Spinal cord (tissue), 10 donors: ENCODE results near the gene FRMD3. TPM values are rescaled to one million over a fixed set of nuclear protein-coding genes. Genes with fewer than 3 reads are reported as not detected.
A peak's percentile ranks its signal among the peaks of the same experiment; 100 is the strongest.

Source experiments
- DNase-seq, 6 donors: peaks; one replicate each; pipeline versions ENCODE4 v3.0.0 to v3.0.0-alpha.2; 2013 to 2015; ENCODE audit warnings: low spot score in 6 of 6, low read depth in 4 of 6
- H3K27ac ChIP-seq: one replicate; pipeline ENCODE4 v1.5.1; 2013; ENCODE audit warnings: low read depth, low read length, control low read depth
- H3K27me3 ChIP-seq: one replicate; pipeline ENCODE4 v1.6.1; 2013; ENCODE audit warnings: low read length; ENCODE audit not compliant: control insufficient read depth, insufficient read depth
- H3K36me3 ChIP-seq: one replicate; pipeline ENCODE4 v1.6.1; 2013; ENCODE audit warnings: low read length; ENCODE audit not compliant: control insufficient read depth, insufficient read depth
- H3K4me1 ChIP-seq: one replicate; pipeline ENCODE4 v1.6.1; 2013; ENCODE audit warnings: low read length; ENCODE audit not compliant: control insufficient read depth, insufficient read depth
- H3K4me3 ChIP-seq: one replicate; pipeline ENCODE4 v1.5.1; 2013; ENCODE audit warnings: low read depth, low read length, control low read depth
- H3K9me3 ChIP-seq: one replicate; pipeline ENCODE4 v1.6.1; 2013; ENCODE audit warnings: low read length; ENCODE audit not compliant: control insufficient read depth, insufficient read depth
- WGBS: methylation state at CpG from one replicate; pipeline ENCODE4 v1.1.5; 2013; ENCODE audit warnings: missing lambda C conversion rate; ENCODE audit not compliant: insufficient coverage; 5-methylcytosine and 5-hydroxymethylcytosine counted together
- polyA plus RNA-seq, 2 donors: library from polyadenylated mRNA; unstranded; fragments of 120-200 nt; gene quantifications; one replicate each; pipeline ENCODE4 v1.2.1, GENCODE V29; 2013; ENCODE audit not compliant: insufficient read length in 2 of 2
- total RNA-seq, 2 donors: library from RNA; depleted of rRNA in 1 of 2; stranded (reverse); fragments of 120-200 nt in 1 of 2; fragments of >200 nt in 1 of 2; gene quantifications; one replicate each; pipeline versions ENCODE4 v1.2.3 to v1.2.4, GENCODE V29; 2013 to 2014
- donor health status: healthy.

Gene FRMD3
- total and polyA plus RNA-seq, 4 donors: 12.6 to 26.8 (median 16.5) TPM

DNA sequence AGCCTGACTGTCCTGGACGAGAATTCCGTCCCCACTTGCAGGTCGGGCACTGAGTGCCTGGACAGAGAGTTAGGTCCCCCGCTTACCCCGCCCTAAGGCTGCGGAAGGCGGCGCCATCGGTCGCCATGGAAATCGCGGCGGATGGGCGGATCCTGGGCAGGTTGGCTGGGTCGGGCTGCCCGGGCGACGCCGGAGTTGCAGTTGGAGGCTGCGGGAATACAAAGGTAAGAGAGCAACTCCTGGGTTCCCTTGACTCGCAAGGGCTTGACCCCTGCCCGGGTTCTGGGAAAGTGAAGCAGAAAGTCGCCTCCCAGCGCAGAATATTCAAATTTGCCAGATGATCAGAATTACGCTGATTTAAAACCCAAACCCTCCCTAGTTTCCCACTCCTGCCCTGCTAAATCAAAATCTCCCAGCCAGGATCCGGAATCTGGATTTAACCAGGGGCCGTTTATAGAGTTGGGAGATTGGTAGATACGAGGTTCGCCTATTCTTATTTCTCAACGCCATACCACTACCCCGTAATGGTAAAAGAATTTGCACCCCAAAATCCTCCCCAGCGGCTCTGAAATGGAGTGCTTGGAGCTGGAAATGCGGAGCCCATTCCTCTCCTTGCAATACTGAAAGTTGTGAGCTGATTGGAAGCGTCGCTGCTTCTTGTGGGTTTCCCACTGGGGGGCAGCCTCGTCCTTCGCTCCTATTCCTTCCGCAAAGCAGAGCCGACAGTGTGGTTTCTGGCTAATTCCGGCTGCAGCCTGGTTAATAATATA lies 318.9 kb downstream of the FRMD3 start:
- peak; percentile 70 to 99 (median 84) for DNase-seq
- H3K36me3 ChIP-seq: no peaks in the 10 kb centered on the region
- no peaks in the 10 kb centered on the region for H3K27me3 ChIP-seq
- peak overlapping the region; percentile 77 for H3K4me3 ChIP-seq
- WGBS: under 1% methylated on average over 30 of the region's 40 CpGs
- peaks cover 8% of the 10 kb centered on the region for H3K4me1 ChIP-seq
- H3K9me3 ChIP-seq: no peaks in the 10 kb centered on the region
- peak overlapping the region; percentile 84 for H3K27ac ChIP-seq

DNA sequence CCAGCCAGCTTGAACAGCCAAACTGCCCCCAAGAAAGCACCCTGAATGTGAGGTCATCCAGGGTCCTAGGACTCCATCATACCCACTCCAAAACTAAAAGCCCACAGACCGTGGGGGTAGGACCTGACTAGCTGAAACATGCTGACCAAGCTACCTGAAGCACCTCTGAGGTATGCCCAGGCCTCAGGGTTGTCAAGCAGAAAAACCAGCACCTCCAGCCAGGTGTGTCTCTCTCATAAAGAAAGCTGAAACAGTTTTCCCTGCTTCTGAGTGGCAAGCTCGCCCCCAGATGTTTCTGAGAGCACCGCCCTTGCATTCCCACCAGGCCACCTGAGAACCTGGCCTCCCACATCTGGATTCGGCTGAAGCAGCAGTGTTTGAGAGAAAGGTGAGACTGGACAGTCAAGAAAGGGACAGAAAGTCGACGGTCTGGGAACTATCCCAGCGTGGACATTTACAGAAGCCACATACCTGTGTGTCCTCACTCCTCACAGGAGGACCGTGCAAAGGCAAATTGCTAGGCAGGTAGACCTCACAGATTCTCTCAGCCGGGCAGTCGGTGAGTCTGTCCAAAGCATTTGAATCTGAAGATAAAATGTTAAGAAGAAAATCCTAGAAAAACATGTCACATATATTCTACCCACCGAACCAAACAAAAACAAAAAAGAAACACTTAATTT lies 319.6 kb downstream of the FRMD3 start:
- no peak overlapping the region for H3K27ac ChIP-seq
- no peak for DNase-seq
- 82% methylated on average over 4 of the region's 11 CpGs for WGBS
- H3K4me3 ChIP-seq: peak overlapping the region; percentile 77
- no peaks in the 10 kb centered on the region for H3K27me3 ChIP-seq
- H3K36me3 ChIP-seq: no peaks in the 10 kb centered on the region
- H3K4me1 ChIP-seq: peaks cover 8% of the 10 kb centered on the region
- no peaks in the 10 kb centered on the region for H3K9me3 ChIP-seq

DNA sequence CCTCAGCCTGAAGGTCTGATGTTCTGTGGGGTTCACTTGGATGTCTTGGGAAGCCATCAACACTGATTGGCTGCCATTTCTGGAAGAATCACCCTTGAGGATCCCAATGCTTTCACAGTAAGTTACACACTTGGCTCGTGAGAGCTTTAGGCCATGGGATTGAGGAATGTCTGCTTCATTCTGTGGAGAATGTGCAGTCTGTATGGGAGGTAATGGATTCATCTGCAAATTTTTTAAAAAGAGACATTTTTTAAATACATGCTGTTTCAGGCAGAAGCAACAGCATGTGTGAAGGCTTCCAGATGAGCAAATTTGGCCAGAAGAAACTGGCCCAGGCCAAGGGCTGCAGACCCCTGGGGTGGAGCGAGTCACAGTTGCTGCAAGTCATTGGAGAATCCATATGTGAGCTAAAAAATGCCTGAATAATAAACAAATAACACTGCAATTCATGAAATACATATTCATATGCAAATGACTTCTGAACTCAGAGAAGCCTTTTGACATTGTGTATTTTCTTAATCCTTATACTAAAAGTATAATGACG lies 328.9 kb downstream of the FRMD3 start:
- Histone ChIP-seq H3K9me3 (no peaks in the 10 kb centered on the region), H3K4me3 (no peak overlapping the region), H3K27me3 (no peaks in the 10 kb centered on the region), H3K36me3 (no peaks in the 10 kb centered on the region), H3K4me1 (no peaks in the 10 kb centered on the region), H3K27ac (no peak overlapping the region)
- WGBS: no CpG with 5 or more reads among the region's 3 CpGs
- DNase-seq: no peak

DNA sequence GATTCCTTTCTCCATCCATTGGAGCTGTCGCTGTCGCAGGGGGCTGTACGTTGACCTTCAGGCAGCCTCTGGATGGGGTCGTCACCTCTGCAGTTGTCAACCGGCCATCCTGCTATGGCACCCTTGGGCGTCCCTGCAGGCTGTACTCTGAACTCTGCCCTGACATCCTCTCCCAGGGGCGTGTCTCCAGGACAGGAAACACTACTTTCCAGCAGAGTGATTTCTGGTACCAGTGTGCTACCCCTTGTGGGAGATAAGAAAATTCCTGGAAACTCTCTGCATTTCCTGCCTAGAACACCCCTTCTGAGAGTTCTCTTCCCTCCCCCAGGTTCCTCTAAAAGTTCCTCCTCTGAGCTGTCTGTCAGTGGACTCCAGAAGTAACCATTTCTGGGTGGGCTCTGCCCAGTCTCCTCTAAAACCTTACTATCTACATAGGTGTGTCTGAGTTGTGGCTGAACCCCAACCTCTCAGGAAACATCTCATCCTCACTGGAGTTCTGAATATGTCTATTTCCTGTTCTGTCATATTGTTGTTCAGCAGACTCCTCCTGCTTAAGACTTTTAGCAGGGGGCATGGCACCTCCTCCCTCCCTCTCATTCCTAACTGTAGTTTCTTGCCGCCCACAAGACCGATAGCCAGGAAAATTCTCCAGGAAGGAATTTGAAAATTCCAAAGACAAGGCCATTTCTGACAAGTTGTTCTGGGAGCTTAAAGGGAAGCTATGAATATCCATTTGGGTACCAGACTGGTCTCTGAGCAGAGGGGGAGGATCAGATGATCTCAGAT lies 329.9 kb downstream of the FRMD3 start:
- no peak overlapping the region for H3K27ac ChIP-seq
- H3K4me1 ChIP-seq: no peaks in the 10 kb centered on the region
- WGBS: 95% methylated on average over 6 of the region's 9 CpGs
- no peak for DNase-seq
- H3K4me3 ChIP-seq: no peak overlapping the region
- no peaks in the 10 kb centered on the region for H3K9me3 ChIP-seq
- no peaks in the 10 kb centered on the region for H3K27me3 ChIP-seq
- H3K36me3 ChIP-seq: no peaks in the 10 kb centered on the region

DNA sequence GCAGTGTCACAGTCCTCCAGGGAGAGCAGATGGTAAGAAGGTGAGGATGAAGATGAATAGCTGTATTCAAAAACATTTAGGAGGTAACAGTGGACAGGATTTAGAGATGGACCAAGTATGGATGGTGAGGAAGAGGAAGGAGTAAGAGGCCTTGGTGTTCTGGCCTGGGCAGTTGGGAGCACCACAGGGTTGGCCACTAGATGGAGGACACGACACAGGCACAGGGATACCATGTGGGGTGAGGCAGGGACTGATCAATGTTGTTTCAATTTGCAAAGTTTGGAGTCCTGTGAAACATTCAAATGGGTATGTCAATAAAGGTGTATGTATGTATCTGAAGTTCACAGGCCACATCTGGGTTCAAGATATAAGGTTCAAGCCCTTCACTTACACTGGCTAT lies 334.2 kb downstream of the FRMD3 start:
- Histone ChIP-seq H3K36me3 (no peaks in the 10 kb centered on the region), H3K4me3 (no peak overlapping the region), H3K27me3 (no peaks in the 10 kb centered on the region), H3K9me3 (no peaks in the 10 kb centered on the region), H3K4me1 (no peaks in the 10 kb centered on the region), H3K27ac (no peak overlapping the region)
- DNase-seq: no peak
- WGBS: 90% methylated on average over 1 of the region's 1 CpG

DNA sequence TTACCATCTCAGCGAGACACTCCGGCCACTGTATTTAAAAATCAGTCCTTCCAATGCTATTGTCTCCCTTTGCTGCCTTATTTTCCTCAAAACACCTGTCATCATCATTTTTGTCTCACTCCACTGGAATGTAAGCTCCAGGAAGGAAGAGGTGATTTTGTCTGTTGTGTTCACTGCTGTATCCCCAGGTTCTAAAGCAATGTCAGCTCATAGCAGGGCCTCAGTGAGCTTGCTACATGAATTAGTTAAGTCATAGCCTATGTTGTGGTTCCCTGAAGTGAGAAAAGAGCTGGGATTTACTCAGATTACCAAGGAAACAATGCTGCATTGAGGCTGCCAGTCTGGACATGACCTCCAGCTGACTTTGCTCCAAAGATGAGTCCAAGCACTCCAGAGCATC lies 337.7 kb downstream of the FRMD3 start:
- H3K27me3 ChIP-seq: peaks cover 2% of the 10 kb centered on the region
- H3K36me3 ChIP-seq: no peaks in the 10 kb centered on the region
- WGBS: 100% methylated on average over 1 of the region's 2 CpGs
- H3K27ac ChIP-seq: no peak overlapping the region
- no peak overlapping the region for H3K4me3 ChIP-seq
- H3K9me3 ChIP-seq: no peaks in the 10 kb centered on the region
- H3K4me1 ChIP-seq: peaks cover 3% of the 10 kb centered on the region
- DNase-seq: no peak

DNA sequence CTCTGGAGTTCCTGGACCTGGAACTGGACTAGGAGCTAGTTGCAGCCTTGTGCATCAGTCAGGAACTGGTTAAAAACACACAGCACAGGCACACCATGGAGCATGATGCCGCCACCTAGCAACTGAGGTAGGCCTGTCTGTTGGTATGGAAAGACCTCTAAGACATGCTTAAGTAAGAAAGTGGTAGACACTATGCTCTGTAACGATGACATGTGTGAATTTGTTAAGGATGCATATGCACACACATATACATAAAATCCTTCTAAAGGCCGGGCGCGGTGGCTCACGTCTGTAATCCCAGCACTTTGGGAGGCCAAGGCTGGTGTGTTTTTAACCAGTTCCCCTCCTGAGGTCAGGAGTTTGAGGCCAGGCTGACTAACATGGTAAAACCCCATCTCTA lies 338.4 kb downstream of the FRMD3 start:
- no peaks in the 10 kb centered on the region for H3K36me3 ChIP-seq
- H3K4me1 ChIP-seq: peaks cover 3% of the 10 kb centered on the region
- no peak overlapping the region for H3K27ac ChIP-seq
- no peak overlapping the region for H3K4me3 ChIP-seq
- DNase-seq: no peak
- no peaks in the 10 kb centered on the region for H3K9me3 ChIP-seq
- peaks cover 2% of the 10 kb centered on the region for H3K27me3 ChIP-seq
- 80% methylated on average over 1 of the region's 6 CpGs for WGBS

DNA sequence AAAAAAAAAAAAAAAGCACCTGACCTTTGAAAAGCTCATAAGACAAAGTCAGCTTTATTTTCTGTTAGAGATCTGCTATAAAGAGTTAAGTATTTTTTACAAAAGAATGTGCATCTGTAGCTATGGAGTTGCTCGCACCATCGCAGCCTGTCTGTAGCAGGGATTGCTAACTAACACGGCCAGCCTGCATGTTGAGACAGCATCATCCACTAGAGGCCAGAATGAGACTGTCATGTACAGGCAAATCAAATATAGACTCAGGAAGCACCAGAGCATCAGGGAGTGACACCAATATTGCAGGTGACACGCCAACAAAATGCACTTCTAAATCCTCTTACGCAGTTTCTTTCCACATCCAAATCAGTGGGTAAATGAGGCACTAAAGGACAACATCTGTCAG lies 339.0 kb downstream of the FRMD3 start:
- Histone ChIP-seq H3K4me3 (no peak overlapping the region), H3K27me3 (peaks cover 2% of the 10 kb centered on the region), H3K36me3 (no peaks in the 10 kb centered on the region), H3K4me1 (peaks cover 3% of the 10 kb centered on the region), H3K9me3 (no peaks in the 10 kb centered on the region), H3K27ac (no peak overlapping the region)
- DNase-seq: peak in 5 of 6 donors; percentile 51 to 95 (median 71)
- WGBS: 3% methylated on average over 3 of the region's 5 CpGs

DNA sequence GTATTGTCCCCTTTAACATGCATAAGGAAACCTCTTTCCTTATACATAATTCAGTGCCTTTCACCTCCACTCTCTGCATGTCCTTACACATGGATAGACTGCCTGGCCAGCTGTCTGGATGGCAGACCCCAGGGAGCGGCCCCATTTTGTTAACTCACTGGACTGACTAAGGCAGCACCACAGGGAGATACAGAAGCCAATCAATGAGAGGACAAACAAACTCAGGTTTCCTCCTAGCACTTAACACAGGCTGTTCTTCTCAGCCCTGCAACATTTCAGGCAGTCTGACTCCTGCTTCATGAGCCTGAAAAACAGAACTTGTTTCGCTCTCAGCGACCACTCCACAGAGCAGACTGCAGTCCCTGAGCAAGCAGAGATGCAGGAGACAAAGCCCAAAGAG lies 339.8 kb downstream of the FRMD3 start:
- peaks cover 3% of the 10 kb centered on the region for H3K4me1 ChIP-seq
- H3K36me3 ChIP-seq: no peaks in the 10 kb centered on the region
- peak in 2 of 6 donors; percentile 45 to 58 for DNase-seq
- no peak overlapping the region for H3K4me3 ChIP-seq
- WGBS: 31% methylated on average over 1 of the region's 3 CpGs
- no peak overlapping the region for H3K27ac ChIP-seq
- no peaks in the 10 kb centered on the region for H3K9me3 ChIP-seq
- peaks cover 2% of the 10 kb centered on the region for H3K27me3 ChIP-seq
